HepG2 (cell line): ENCODE results near the gene SERPIND1. TPM values are rescaled to one million over a fixed set of nuclear protein-coding genes. Genes with fewer than 3 reads are reported as not detected.

Source experiments
- KLF11 ChIP-seq: IDR thresholded peaks from 2 replicates; pipeline ENCODE4 v1.6.1; 2016; ENCODE audit warnings: missing compliant biosample characterization
- MTF2 ChIP-seq: sonication (generic); formaldehyde crosslinking; IDR thresholded peaks from 2 replicates; pipeline ENCODE4 v1.5.0; 2020; ENCODE audit warnings: missing genetic modification reagents, borderline replicate concordance
- SMC3 ChIP-seq: IDR thresholded peaks from 2 replicates; pipeline ENCODE4 v1.6.1; 2011; ENCODE audit warnings: low read length, improper control_type of control experiment
- SP5 ChIP-seq: IDR thresholded peaks from 2 replicates; pipeline ENCODE4 v1.6.1; 2016; ENCODE audit warnings: low read depth, borderline replicate concordance
- ZNF274 ChIP-seq: sonication (generic); formaldehyde crosslinking; IDR thresholded peaks from 2 replicates; pipeline ENCODE4 v1.5.1; 2020; ENCODE audit warnings: mild to moderate bottlenecking, missing genetic modification reagents
- ZNF3 ChIP-seq: IDR thresholded peaks from 2 replicates; pipeline ENCODE4 v1.7.0; 2017; ENCODE audit warnings: inconsistent platforms
- ZNF329 ChIP-seq: sonication (generic); formaldehyde crosslinking; IDR thresholded peaks from 2 replicates; pipeline ENCODE4 v1.9.0; 2021; ENCODE audit warnings: low read depth, mild to moderate bottlenecking, missing genetic modification reagents
- ZNF547 ChIP-seq: sonication (generic); formaldehyde crosslinking; IDR thresholded peaks from 2 replicates; pipeline ENCODE4 v1.5.1; 2020; ENCODE audit warnings: mild to moderate bottlenecking, missing genetic modification reagents
- ZNF775 ChIP-seq: sonication (generic); formaldehyde crosslinking; IDR thresholded peaks from 2 replicates; pipeline ENCODE4 v1.4.0; 2020; ENCODE audit warnings: missing genetic modification reagents, mild to moderate bottlenecking, moderate library complexity, borderline replicate concordance
- polyA plus RNA-seq, 8 experiments: library from polyadenylated mRNA; depleted of rRNA in 3 of 8; stranded (reverse) in 7 of 8; unstranded in 1 of 8; fragments of >200 nt; fragmentation: Illumina TruSeq in 4 of 8; extraction: Trizol in 4 of 8; gene quantifications; 2 replicates each; pipeline versions ENCODE4 v1.2.1 to v1.2.3, GENCODE V29; 2011 to 2016; ENCODE audit warnings: low read depth in 4 of 8, missing spikeins in 1 of 8, mixed read lengths in 1 of 8; ENCODE audit not compliant: insufficient read depth in 1 of 8
- total RNA-seq, 5 experiments: library from RNA; depleted of rRNA; stranded (reverse); fragments of >200 nt; fragmentation: Illumina TruSeq; extraction: Trizol; gene quantifications; 2 replicates each; pipeline ENCODE4 v1.2.3, GENCODE V29; 2016; ENCODE audit warnings: low read depth in 1 of 5
- TF ChIP-seq, protein P1 (sequence below): sonication (generic); formaldehyde crosslinking; IDR thresholded peaks from 2 replicates; pipeline ENCODE4 v1.4.0; 2020; ENCODE audit warnings: mild to moderate bottlenecking, missing genetic modification reagents
- TF ChIP-seq, protein P2 (sequence below): sonication (generic); formaldehyde crosslinking; IDR thresholded peaks from 2 replicates; pipeline ENCODE4 v1.8.1; 2023; ENCODE audit warnings: mild to moderate bottlenecking, moderate library complexity, missing genetic modification reagents
- TF ChIP-seq, protein P3 (sequence below): sonication (generic); formaldehyde crosslinking; IDR thresholded peaks from 2 replicates; pipeline ENCODE4 v1.8.1; 2023; ENCODE audit warnings: mild to moderate bottlenecking, inconsistent platforms, moderate library complexity, missing genetic modification reagents, borderline replicate concordance
- TF ChIP-seq, protein P4 (sequence below): sonication (generic); formaldehyde crosslinking; IDR thresholded peaks from 2 replicates; pipeline ENCODE4 v1.9.0; 2021; ENCODE audit warnings: missing genetic modification reagents, borderline replicate concordance
- TF ChIP-seq, protein P5 (sequence below): sonication (generic); formaldehyde crosslinking; IDR thresholded peaks from 2 replicates; pipeline ENCODE4 v1.4.0; 2020; ENCODE audit warnings: missing genetic modification reagents

The SERPIND1 gene
- total and polyA plus RNA-seq, 2 of the 13 experiments (the other 11 are each of a cell fraction or from before 2014, with no cell fraction given): 111 to 350 TPM

DNA sequence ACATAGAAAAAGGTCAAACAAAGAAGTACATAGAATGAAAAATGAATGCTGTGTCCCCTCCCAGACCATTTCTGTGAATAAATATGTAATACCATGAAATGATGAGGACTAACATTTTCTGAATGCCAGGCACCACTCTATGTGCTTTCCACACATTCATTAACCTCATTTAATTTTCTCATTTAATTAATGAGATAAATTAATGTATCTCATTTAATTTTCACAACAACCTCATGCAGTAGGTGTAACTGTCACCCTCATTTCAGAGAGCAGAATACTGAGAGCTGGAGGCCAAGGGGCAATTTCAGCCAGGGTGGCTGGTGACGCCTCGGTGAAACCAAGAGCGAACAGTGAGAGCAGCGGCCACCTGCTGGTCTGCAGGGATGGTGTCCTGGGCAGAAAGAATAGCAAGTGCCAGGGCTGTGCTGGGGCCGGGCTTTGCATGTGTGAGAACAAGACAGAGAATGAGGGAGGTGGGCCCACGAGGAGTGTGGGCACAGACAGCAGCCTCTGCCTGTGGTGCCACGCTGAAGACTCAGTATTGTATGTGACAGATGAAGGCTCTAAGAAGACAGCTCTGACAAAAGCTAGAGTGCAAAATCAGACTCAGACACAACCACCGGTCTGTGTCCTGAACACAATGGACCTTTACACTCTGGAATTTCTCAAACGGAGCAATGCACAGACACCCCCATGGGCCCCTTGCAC, 1.8 kb upstream of the SERPIND1 start (continued):
- TF ChIP-seq MTF2 (CRISPR knock-in tag): no peak
- TF ChIP-seq, protein P1, sequence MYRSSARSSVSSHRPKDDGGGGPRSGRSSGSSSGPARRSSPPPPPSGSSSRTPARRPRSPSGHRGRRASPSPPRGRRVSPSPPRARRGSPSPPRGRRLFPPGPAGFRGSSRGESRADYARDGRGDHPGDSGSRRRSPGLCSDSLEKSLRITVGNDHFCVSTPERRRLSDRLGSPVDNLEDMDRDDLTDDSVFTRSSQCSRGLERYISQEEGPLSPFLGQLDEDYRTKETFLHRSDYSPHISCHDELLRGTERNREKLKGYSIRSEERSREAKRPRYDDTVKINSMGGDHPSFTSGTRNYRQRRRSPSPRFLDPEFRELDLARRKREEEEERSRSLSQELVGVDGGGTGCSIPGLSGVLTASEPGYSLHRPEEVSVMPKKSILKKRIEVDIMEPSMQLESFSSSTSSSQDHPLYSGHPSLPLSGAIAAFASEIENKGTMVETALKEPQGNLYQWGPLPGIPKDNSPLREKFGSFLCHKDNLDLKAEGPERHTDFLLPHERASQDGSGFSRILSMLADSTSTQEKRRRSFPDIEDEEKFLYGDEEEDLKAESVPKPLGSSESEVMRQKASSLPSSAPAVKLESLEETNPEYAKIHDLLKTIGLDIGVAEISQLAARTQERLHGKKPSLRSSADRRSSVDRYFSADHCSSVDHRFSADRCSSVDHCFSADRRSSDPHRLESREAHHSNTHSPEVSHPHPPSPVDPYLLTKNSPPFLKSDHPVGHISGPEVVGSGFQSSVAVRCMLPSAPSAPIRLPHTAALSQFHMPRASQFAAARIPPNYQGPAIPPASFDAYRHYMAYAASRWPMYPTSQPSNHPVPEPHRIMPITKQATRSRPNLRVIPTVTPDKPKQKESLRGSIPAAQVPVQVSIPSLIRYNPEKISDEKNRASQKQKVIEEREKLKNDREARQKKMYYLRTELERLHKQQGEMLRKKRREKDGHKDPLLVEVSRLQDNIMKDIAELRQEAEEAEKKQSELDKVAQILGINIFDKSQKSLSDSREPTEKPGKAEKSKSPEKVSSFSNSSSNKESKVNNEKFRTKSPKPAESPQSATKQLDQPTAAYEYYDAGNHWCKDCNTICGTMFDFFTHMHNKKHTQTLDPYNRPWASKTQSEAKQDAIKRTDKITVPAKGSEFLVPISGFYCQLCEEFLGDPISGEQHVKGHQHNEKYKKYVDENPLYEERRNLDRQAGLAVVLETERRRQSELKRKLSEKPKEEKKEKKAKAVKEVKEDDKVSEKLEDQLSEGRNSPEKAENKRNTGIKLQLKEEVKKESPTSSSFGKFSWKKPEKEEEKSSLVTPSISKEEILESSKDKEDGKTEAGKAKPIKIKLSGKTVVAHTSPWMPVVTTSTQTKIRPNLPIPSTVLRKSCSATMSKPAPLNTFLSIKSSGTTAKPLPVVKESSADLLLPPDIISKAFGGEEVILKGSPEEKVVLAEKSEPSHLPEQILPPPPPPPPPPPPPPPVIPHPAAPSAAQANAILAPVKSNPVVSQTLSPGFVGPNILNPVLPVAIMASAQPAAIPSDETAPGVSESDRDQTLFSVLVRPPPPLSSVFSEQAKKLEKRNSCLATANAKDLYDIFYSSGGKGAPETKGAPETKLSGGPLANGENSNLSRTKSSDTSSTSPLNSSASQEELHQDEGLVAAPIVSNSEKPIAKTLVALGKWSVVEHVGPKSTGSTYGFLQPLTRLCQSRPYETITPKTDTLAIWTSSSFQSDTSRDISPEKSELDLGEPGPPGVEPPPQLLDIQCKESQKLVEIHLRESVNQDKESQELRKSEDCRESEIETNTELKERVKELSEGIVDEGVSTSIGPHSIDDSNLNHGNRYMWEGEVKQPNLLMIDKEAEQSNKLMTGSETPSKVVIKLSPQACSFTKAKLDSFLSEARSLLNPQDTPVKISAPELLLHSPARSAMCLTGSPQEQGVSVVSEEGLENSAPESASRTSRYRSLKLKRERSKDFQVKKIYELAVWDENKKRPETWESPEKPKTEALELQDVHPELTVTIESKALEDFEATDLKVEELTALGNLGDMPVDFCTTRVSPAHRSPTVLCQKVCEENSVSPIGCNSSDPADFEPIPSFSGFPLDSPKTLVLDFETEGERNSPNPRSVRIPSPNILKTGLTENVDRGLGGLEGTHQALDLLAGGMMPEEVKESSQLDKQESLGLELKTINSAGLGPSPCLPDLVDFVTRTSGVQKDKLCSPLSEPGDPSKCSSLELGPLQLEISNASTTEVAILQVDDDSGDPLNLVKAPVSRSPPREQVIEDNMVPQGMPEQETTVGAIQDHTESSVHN (CRISPR knock-in tag): no peak
- TF ChIP-seq SMC3: peak; percentile 41
- TF ChIP-seq ZNF3 (CRISPR knock-in tag): no peak
- no peak for TF ChIP-seq ZNF329 (CRISPR knock-in tag)
- 0 out of 2 replicates have a peak, but pooled peaks have one; percentile 42 for TF ChIP-seq ZNF274 (CRISPR knock-in tag)
- TF ChIP-seq, protein P2, sequence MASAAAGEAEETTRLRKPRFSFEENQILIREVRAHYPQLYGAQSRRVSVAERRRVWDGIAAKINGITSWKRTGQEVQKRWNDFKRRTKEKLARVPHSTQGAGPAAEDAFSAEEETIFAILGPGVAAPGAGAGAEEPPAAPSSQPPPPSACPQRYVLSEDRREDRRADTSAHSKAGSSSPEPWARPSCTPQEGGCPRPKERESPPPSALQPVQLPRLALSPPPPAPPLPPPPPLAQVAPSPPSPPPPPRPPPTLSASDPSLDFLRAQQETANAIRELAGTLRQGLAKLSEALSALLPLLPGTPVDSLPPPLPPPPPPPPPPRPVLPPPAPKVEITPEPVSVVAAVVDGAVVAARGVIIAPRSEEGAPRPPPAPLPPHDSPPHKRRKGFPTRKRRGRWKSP (CRISPR knock-in tag): 0 out of 2 replicates have a peak, but pooled peaks have one; percentile 24
- TF ChIP-seq, protein P3, sequence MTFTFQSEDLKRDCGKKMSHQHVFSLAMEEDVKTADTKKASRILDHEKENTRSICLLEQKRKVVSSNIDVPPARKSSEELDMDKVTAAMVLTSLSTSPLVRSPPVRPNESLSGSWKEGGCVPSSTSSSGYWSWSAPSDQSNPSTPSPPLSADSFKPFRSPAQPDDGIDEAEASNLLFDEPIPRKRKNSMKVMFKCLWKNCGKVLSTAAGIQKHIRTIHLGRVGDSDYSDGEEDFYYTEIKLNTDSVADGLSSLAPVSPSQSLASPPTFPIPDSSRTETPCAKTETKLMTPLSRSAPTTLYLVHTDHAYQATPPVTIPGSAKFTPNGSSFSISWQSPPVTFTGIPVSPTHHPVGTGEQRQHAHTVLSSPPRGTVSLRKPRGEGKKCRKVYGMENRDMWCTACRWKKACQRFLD (CRISPR knock-in tag): no peak
- TF ChIP-seq SP5 (CRISPR knock-in tag): no peak
- TF ChIP-seq KLF11 (CRISPR knock-in tag): 0 out of 2 replicates have a peak, but pooled peaks have one; percentile 43
- TF ChIP-seq, protein P4, sequence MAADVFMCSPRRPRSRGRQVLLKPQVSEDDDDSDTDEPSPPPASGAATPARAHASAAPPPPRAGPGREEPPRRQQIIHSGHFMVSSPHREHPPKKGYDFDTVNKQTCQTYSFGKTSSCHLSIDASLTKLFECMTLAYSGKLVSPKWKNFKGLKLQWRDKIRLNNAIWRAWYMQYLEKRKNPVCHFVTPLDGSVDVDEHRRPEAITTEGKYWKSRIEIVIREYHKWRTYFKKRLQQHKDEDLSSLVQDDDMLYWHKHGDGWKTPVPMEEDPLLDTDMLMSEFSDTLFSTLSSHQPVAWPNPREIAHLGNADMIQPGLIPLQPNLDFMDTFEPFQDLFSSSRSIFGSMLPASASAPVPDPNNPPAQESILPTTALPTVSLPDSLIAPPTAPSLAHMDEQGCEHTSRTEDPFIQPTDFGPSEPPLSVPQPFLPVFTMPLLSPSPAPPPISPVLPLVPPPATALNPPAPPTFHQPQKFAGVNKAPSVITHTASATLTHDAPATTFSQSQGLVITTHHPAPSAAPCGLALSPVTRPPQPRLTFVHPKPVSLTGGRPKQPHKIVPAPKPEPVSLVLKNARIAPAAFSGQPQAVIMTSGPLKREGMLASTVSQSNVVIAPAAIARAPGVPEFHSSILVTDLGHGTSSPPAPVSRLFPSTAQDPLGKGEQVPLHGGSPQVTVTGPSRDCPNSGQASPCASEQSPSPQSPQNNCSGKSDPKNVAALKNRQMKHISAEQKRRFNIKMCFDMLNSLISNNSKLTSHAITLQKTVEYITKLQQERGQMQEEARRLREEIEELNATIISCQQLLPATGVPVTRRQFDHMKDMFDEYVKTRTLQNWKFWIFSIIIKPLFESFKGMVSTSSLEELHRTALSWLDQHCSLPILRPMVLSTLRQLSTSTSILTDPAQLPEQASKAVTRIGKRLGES (CRISPR knock-in tag): no peak
- TF ChIP-seq ZNF547 (CRISPR knock-in tag): no peak
- TF ChIP-seq, protein P5, sequence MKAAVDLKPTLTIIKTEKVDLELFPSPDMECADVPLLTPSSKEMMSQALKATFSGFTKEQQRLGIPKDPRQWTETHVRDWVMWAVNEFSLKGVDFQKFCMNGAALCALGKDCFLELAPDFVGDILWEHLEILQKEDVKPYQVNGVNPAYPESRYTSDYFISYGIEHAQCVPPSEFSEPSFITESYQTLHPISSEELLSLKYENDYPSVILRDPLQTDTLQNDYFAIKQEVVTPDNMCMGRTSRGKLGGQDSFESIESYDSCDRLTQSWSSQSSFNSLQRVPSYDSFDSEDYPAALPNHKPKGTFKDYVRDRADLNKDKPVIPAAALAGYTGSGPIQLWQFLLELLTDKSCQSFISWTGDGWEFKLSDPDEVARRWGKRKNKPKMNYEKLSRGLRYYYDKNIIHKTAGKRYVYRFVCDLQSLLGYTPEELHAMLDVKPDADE (CRISPR knock-in tag): no peak
- no peak for TF ChIP-seq ZNF775 (CRISPR knock-in tag)
